Mesodermal cell (in vitro differentiated cells): ENCODE data around the gene DDX60. TPM values are rescaled to one million over a fixed set of nuclear protein-coding genes. Genes with fewer than 3 reads are reported as not detected.

ENCODE experiments used
- H3K27ac ChIP-seq: 2 replicates; pipeline ENCODE4 v1.7.0; 2013; ENCODE audit warnings: mild to moderate bottlenecking, low read depth, low read length, moderate library complexity; ENCODE audit not compliant: severe bottlenecking
- H3K36me3 ChIP-seq: 2 replicates; pipeline ENCODE4 v1.7.1; 2013; ENCODE audit warnings: mild to moderate bottlenecking, low read length, moderate library complexity; ENCODE audit not compliant: control insufficient read depth, insufficient read depth
- H3K4me1 ChIP-seq: one replicate; pipeline ENCODE4 v1.7.1; 2013; ENCODE audit warnings: mild to moderate bottlenecking, low read length; ENCODE audit not compliant: insufficient read depth, control insufficient read depth, poor library complexity, severe bottlenecking
- H3K4me3 ChIP-seq: 2 replicates; pipeline ENCODE4 v1.7.0; 2013; ENCODE audit warnings: low read length, control low read depth, mild to moderate bottlenecking; ENCODE audit not compliant: insufficient read depth, poor library complexity, severe bottlenecking; ENCODE audit errors: extremely low read depth
- H3K9me3 ChIP-seq: 2 replicates; pipeline ENCODE4 v1.7.1; 2013; ENCODE audit warnings: mild to moderate bottlenecking, low read length, moderate library complexity; ENCODE audit not compliant: control insufficient read depth
- WGBS, 2 experiments: methylation state at CpG; one replicate each; pipeline ENCODE4 v1.1.5; 2013; ENCODE audit warnings: missing lambda C conversion rate in 2 of 2; ENCODE audit not compliant: insufficient coverage in 2 of 2; 5-methylcytosine and 5-hydroxymethylcytosine counted together
- polyA plus RNA-seq, 2 experiments: library from polyadenylated mRNA; stranded (reverse); fragments of 50-300 nt; gene quantifications; one replicate each; pipeline ENCODE4 v1.2.3, GENCODE V29; 2013

Gene DDX60, protein sequence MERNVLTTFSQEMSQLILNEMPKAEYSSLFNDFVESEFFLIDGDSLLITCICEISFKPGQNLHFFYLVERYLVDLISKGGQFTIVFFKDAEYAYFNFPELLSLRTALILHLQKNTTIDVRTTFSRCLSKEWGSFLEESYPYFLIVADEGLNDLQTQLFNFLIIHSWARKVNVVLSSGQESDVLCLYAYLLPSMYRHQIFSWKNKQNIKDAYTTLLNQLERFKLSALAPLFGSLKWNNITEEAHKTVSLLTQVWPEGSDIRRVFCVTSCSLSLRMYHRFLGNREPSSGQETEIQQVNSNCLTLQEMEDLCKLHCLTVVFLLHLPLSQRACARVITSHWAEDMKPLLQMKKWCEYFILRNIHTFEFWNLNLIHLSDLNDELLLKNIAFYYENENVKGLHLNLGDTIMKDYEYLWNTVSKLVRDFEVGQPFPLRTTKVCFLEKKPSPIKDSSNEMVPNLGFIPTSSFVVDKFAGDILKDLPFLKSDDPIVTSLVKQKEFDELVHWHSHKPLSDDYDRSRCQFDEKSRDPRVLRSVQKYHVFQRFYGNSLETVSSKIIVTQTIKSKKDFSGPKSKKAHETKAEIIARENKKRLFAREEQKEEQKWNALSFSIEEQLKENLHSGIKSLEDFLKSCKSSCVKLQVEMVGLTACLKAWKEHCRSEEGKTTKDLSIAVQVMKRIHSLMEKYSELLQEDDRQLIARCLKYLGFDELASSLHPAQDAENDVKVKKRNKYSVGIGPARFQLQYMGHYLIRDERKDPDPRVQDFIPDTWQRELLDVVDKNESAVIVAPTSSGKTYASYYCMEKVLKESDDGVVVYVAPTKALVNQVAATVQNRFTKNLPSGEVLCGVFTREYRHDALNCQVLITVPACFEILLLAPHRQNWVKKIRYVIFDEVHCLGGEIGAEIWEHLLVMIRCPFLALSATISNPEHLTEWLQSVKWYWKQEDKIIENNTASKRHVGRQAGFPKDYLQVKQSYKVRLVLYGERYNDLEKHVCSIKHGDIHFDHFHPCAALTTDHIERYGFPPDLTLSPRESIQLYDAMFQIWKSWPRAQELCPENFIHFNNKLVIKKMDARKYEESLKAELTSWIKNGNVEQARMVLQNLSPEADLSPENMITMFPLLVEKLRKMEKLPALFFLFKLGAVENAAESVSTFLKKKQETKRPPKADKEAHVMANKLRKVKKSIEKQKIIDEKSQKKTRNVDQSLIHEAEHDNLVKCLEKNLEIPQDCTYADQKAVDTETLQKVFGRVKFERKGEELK (N-terminal part only)
- 0.85 TPM for polyA plus RNA-seq (2013, experiment 1 of 2)
- polyA plus RNA-seq (2013, experiment 2 of 2) = 1.2 TPM

DNA sequence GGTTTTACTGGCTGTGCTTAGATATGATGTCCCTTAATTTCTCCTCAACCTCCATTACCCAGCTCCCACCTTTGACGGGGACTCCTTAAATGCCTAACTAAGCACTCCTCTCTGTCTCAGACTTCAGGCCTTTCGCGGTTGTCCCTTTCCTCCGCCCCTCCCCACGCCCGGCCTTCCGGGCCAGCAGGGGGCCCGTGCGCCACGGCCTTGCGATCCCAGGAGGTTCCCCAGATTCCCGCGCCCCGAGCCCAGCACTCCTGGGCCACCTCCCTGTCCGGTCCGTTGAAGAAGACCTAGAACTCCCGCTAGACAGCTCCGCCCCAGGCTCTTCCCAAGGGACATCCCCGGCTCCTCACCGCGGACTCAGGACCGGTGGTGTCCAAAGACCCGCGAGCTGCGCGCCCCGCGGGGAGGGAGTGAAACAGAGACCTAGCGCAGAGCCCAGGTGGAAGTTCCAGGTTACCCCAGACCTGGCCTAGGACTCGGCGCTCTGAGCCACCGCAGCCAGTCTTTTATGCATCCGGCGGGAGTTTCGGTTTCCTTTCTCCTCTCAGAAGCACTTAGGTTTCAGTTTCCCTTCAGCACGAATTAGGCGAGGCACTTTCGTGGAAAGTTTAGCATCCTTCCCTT is at the start of gene DDX60:
DDX60 (minus strand) TSS at position 487 of the 630 bp plus-strand sequence. CDS start 7,493 bp downstream, outside the sequence.
- Histone ChIP-seq H3K4me3 (peak within 1 kb of the TSS; percentile 57), H3K4me1 (no peaks in the 10 kb centered on the region), H3K27ac (no peak within 1 kb of the TSS), H3K9me3 (no peaks in the 10 kb centered on the region), H3K36me3 (no peaks in the 10 kb centered on the region)
- WGBS, 2 experiments = 3 to 4% methylated on average over 29 to 34 of the region's 38 CpGs

DNA sequence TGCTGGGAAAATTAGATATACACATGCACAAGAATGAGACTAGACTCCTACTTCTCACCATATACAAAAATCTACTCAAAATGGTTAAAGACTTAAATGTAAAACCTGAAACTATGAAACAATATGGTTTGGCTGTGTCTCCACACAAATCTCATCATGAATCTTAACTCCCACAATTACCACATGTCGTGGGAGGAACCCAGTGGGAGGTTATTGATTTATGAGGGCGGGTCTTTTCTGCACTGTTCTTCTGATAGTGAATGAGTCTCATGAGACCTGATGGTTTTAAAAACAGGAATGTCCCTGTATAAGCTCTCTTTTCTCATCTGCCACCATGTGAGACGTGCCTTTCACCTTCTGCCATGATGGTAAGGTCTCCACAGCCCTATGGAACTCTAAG is 48.5 kb upstream of the DDX60 start:
- H3K36me3 ChIP-seq = no peaks in the 10 kb centered on the region
- 100% methylated on average over 1 of the region's 3 CpGs; no CpG with 5 or more reads in 1 of the 2 experiments for WGBS, 2 experiments
- no peak overlapping the region for H3K27ac ChIP-seq
- no peak overlapping the region for H3K4me3 ChIP-seq
- H3K9me3 ChIP-seq = no peaks in the 10 kb centered on the region
- H3K4me1 ChIP-seq = no peaks in the 10 kb centered on the region

DNA sequence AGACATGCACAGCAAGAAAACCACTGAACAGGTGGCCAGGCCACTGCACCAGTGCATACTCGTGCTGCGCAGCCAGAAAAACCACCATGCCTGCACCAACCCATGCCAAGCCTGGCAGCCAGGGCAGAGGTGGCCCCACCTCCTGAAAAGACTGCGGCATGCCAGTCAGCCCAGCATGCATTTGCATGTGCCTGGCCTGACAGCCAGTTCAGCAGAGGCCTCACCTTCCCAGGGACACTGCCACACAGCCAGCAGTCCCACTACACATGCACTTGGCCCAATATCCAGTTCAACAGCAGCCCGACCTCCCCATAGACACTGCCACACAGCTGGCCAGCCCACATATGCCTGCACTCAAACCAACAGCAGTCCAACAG is 43.5 kb upstream of the DDX60 start:
- H3K9me3 ChIP-seq = no peaks in the 10 kb centered on the region
- H3K4me1 ChIP-seq = no peaks in the 10 kb centered on the region
- WGBS, 2 experiments = 67 to 68% methylated on average over 3 to 4 of the region's 4 CpGs
- no peak overlapping the region for H3K27ac ChIP-seq
- H3K36me3 ChIP-seq = no peaks in the 10 kb centered on the region
- no peak overlapping the region for H3K4me3 ChIP-seq

DNA sequence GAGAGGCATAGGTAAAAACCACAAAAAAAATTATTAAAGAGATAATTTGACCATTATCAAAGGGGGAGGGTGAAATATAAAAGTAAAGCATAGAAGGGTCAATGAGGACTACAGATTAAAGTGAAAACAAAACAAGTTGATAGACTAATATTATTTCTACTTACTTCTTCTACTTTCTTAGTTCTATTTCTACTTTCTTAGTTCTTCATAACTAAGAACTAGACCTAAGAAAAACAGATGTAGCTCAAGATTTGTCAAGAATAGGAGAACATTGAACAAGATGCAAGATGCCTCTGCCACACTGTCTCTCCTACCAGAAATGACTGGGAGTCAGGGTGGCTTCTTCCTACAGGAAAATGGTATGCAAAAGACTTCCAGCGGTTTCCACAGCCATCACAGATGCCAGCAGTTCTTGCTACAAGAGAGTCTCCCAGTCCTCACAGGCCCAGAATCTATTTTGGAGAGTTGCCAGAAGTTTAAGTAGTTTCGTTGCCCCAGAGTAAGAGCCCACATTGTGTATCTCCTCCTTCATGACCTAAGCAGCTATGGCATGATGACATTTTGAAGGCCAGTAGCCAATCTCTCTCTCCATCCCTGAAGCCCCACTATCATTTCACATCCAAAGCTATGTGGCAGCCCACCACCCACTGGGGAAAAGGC is 42.9 kb upstream of the DDX60 start:
- H3K9me3 ChIP-seq = no peaks in the 10 kb centered on the region
- no peak overlapping the region for H3K27ac ChIP-seq
- no peaks in the 10 kb centered on the region for H3K36me3 ChIP-seq
- no peaks in the 10 kb centered on the region for H3K4me1 ChIP-seq
- 83 to 86% methylated on average over 1 to 2 of the region's 2 CpGs for WGBS, 2 experiments
- H3K4me3 ChIP-seq = no peak overlapping the region

DNA sequence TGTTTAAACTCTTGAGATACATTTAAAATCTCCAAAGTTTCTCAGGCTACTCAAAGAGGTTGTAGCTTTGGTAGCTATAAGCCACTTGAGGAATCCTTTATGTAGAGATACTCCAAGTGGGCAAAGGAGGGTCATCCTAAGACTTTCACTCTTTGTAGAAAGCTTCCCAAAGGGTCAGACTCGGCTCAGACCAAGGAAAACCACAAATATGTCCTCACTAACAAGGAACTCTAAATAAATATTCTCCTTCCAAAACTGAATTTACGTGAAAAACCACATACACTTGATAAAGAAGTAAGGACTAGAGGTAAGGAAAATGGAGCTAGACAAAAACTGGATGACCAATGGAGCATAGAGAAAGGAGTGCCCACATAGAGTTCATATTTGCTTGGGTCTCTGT is 41.7 kb upstream of the DDX60 start:
- Histone ChIP-seq H3K4me1 (no peaks in the 10 kb centered on the region), H3K27ac (no peak overlapping the region), H3K9me3 (no peaks in the 10 kb centered on the region), H3K36me3 (no peaks in the 10 kb centered on the region), H3K4me3 (no peak overlapping the region)
- no CpG with 5 or more reads among the region's 2 CpGs for WGBS, 2 experiments

DNA sequence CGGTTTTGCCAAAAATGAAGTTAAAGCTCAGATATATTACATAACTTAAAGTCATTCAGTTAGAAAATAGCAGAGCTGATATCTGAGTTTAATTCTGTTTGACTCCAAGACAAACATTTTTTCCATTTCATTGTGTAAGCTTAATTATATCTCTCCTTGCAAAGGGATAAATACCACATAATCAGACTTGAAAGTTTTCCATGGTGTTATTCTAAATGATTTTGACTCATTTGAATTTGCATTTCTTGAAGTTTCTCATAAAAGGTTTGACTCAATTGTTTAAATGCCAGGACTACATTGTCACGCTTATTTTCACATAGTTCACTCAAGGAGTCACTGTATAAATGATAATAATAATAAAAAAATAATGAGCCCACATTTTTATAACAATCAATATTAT is 39.4 kb upstream of the DDX60 start:
- Histone ChIP-seq H3K4me3 (no peak overlapping the region), H3K4me1 (no peaks in the 10 kb centered on the region), H3K27ac (no peak overlapping the region), H3K36me3 (no peaks in the 10 kb centered on the region), H3K9me3 (no peaks in the 10 kb centered on the region)
- no CpG with 5 or more reads among the region's 2 CpGs for WGBS, 2 experiments

DNA sequence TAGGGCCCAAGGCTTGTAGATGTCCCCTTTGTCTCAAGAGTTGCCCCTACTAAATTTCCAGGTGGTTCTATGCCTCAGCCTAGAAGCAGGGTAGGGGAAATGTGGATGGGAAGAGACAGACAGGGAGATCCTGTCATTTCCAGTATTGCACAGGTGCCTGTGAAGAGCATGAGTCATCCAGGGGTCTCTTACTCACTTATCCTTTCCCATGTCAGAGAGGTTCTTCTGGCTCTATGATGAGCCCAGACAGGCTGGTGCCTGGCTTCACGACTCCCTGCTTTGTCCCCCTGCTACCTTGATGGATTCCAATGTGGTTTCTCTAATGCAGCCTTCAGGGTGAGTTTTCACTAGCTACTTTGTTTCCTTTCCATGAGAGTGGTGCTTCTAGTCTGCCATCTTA is 35.2 kb upstream of the DDX60 start:
- Histone ChIP-seq H3K36me3 (no peaks in the 10 kb centered on the region), H3K4me3 (no peak overlapping the region), H3K4me1 (no peaks in the 10 kb centered on the region), H3K9me3 (no peaks in the 10 kb centered on the region), H3K27ac (no peak overlapping the region)
- WGBS, 2 experiments = 91% methylated on average over 1 of the region's 1 CpG; no CpG with 5 or more reads in 1 of the 2 experiments

DNA sequence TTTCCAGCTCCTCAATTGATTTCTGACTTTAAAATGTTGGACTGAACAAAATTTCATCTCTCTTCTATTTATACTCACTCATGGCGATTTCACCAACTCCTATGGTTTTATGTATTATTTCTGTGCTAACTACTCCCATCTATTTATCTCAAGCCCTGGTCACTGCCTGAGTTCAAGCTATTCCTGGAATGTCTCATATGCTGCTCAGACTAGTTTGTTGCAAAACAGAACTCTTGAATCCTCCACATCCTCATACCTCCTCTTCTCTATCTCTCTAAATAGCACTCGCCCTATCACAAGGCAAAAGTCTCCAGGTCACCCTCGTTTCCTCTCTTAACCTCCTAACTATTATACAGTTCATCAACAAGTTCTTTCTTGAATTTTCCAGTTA is 19.0 kb upstream of the DDX60 start:
- no peaks in the 10 kb centered on the region for H3K9me3 ChIP-seq
- H3K4me1 ChIP-seq = peaks cover 3% of the 10 kb centered on the region
- WGBS, 2 experiments = 82 to 84% methylated on average over 2 of the region's 3 CpGs
- no peak overlapping the region for H3K4me3 ChIP-seq
- H3K27ac ChIP-seq = no peak overlapping the region
- no peaks in the 10 kb centered on the region for H3K36me3 ChIP-seq

DNA sequence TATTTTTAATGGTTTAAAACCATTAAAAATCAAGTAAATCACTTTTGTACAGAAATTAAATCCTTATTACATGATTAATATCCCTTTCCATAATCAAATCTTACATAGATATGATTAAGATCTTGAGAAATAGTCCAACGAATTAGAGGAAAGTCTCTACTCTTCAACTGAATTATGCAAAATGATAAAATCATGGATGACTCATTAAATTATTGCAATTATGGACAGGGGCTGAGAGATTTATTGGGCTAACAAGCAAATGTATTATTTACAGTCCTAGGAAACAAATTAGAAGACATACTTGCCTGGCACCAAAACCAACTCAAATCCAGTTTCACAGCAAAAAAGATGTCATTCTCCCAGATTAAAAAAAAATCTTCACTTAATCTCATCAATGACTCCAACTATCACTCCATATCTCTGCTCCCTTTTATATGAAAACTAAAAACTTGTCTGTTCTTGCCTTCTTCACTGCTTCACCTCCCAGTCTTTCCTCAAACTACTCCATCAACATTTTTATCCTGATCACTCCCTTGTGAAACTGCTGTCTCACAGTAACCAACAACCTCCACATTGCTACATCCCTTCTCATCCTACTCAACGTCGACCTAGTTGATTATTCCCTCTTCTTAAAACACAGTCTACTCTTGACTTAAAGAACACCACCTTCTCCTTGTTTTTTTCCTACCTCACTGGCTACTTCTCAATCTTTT is 18.4 kb upstream of the DDX60 start:
- Histone ChIP-seq H3K27ac (no peak overlapping the region), H3K36me3 (no peaks in the 10 kb centered on the region), H3K4me1 (peaks cover 3% of the 10 kb centered on the region), H3K4me3 (no peak overlapping the region), H3K9me3 (no peaks in the 10 kb centered on the region)
- WGBS, 2 experiments = 94 to 96% methylated on average over 2 of the region's 3 CpGs
